Measurements from ENCODE around the gene ARHGAP18.

Gene ARHGAP18

GRCh38 chr6:129641344-129641743 lies 68.6 kb downstream of the ARHGAP18 start:
- no peak for FAIRE-seq

GRCh38 chr6:129638686-129639085 lies 71.3 kb downstream of the ARHGAP18 start:
- FAIRE-seq: no peak

GRCh38 chr6:129638055-129638684 lies 71.8 kb downstream of the ARHGAP18 start:
- FAIRE-seq: no peak

- FAIRE-seq: no peak
Observed at GRCh38 chr6:129637340-129638054, 72.5 kb downstream of the ARHGAP18 start.

GRCh38 chr6:129635396-129636130 lies 74.4 kb downstream of the ARHGAP18 start:
- FAIRE-seq: no peak

- FAIRE-seq: no peak
Observed at GRCh38 chr6:129634411-129635230, 75.4 kb downstream of the ARHGAP18 start.

- FAIRE-seq: no peak
Observed at GRCh38 chr6:129633529-129633928, 76.4 kb downstream of the ARHGAP18 start.

- FAIRE-seq: no peak
Observed at GRCh38 chr6:129632172-129632613, 77.8 kb downstream of the ARHGAP18 start.

GRCh38 chr6:129631070-129631469 lies 78.9 kb downstream of the ARHGAP18 start:
- FAIRE-seq: no peak

- no peak for FAIRE-seq
Observed at GRCh38 chr6:129630596-129630995, 79.4 kb downstream of the ARHGAP18 start.

- FAIRE-seq: no peak
Observed at GRCh38 chr6:129628101-129628815, 81.7 kb downstream of the ARHGAP18 start.

- FAIRE-seq: no peak
Observed at GRCh38 chr6:129624488-129624887, 85.5 kb downstream of the ARHGAP18 start.

GRCh38 chr6:129623008-129623732 lies 86.8 kb downstream of the ARHGAP18 start:
- no peak for FAIRE-seq

GRCh38 chr6:129621252-129621651 lies 88.7 kb downstream of the ARHGAP18 start:
- FAIRE-seq: no peak

GRCh38 chr6:129620234-129620610 lies 89.8 kb downstream of the ARHGAP18 start:
- no peak for FAIRE-seq

GRCh38 chr6:129619579-129620233 lies 90.3 kb downstream of the ARHGAP18 start:
- no peak for FAIRE-seq

GRCh38 chr6:129617986-129618385 lies 92.0 kb downstream of the ARHGAP18 start:
- no peak for FAIRE-seq

GRCh38 chr6:129615496-129615895 lies 94.5 kb downstream of the ARHGAP18 start:
- no peak for FAIRE-seq

GRCh38 chr6:129615020-129615419 lies 95.0 kb downstream of the ARHGAP18 start:
- no peak for FAIRE-seq

- no peak for FAIRE-seq
Observed at GRCh38 chr6:129614464-129614863, 95.5 kb downstream of the ARHGAP18 start.

GRCh38 chr6:129612440-129612839 lies 97.5 kb downstream of the ARHGAP18 start:
- no peak for FAIRE-seq
